Keratinocyte (primary cell): ENCODE measurements around the gene CIP2A. TPM values are rescaled to one million over a fixed set of nuclear protein-coding genes. Genes with fewer than 3 reads are reported as not detected.

ENCODE experiments used
- DNase-seq: peaks from one replicate; pipeline ENCODE4 v3.0.0-alpha.2; 2011; ENCODE audit warnings: low read depth, missing footprints, low spot score
- FAIRE-seq: peaks from 2 replicates; lab custom pipeline; 2011; peaks lifted over from hg19 to GRCh38; lab: Jason Lieb, UNC
- H2AFZ ChIP-seq: 2 replicates; pipeline ENCODE4 v1.6.0; 2012; ENCODE audit warnings: low read length, control low read depth, inconsistent platforms; ENCODE audit not compliant: control insufficient read depth
- H3K27ac ChIP-seq: 2 replicates; pipeline ENCODE4 v1.5.1; 2011; ENCODE audit warnings: low read length; ENCODE audit not compliant: control insufficient read depth, insufficient read depth
- H3K27me3 ChIP-seq: 3 replicates; pipeline ENCODE4 v1.6.0; 2011; ENCODE audit warnings: low read length; ENCODE audit not compliant: control insufficient read depth, insufficient read depth; ENCODE audit errors: extremely low read depth
- H3K36me3 ChIP-seq, 2 experiments: 2 replicates in 1 of 2; 3 replicates in 1 of 2; pipeline ENCODE4 v1.5.1; 2011; ENCODE audit warnings: low read length in 2 of 2, mild to moderate bottlenecking in 1 of 2; ENCODE audit not compliant: control insufficient read depth in 2 of 2, insufficient read depth in 2 of 2; ENCODE audit errors: extremely low read depth in 1 of 2
- H3K4me1 ChIP-seq: 3 replicates; pipeline ENCODE4 v1.5.1; 2011; ENCODE audit warnings: low read length; ENCODE audit not compliant: control insufficient read depth, insufficient read depth; ENCODE audit errors: extremely low read depth
- H3K4me2 ChIP-seq: 3 replicates; pipeline ENCODE4 v1.6.0; 2011; ENCODE audit warnings: low read depth, low read length; ENCODE audit not compliant: control insufficient read depth, insufficient read depth; ENCODE audit errors: extremely low read depth
- H3K4me3 ChIP-seq, 3 experiments: fragments of 200-600 bp in 1 of 3; sonication (generic) in 1 of 3; 2 replicates in 2 of 3; 3 replicates in 1 of 3; pipeline ENCODE4 v1.5.1; 2011 to 2016; ENCODE audit warnings: low read length in 3 of 3, mild to moderate bottlenecking in 3 of 3, control low read depth in 2 of 3, inconsistent platforms in 1 of 3, low read depth in 1 of 3, mixed read lengths in 1 of 3, mixed run types in 1 of 3, moderate library complexity in 1 of 3; ENCODE audit not compliant: control insufficient read depth in 2 of 3, insufficient read depth in 2 of 3; ENCODE audit errors: extremely low read depth in 1 of 3
- H3K79me2 ChIP-seq: 2 replicates; pipeline ENCODE4 v1.6.0; 2012; ENCODE audit warnings: low read length; ENCODE audit not compliant: control insufficient read depth, insufficient read depth
- H3K9ac ChIP-seq: 3 replicates; pipeline ENCODE4 v1.6.0; 2011; ENCODE audit warnings: low read length; ENCODE audit not compliant: control insufficient read depth, insufficient read depth; ENCODE audit errors: extremely low read depth
- H3K9me1 ChIP-seq: 3 replicates; pipeline ENCODE4 v1.6.0; 2011; ENCODE audit warnings: low read length; ENCODE audit not compliant: control insufficient read depth, insufficient read depth; ENCODE audit errors: extremely low read depth
- H3K9me3 ChIP-seq: 2 replicates; pipeline ENCODE4 v1.5.1; 2012; ENCODE audit warnings: low read depth, low read length; ENCODE audit not compliant: control insufficient read depth
- H4K20me1 ChIP-seq: 3 replicates; pipeline ENCODE4 v1.6.0; 2011; ENCODE audit warnings: low read length; ENCODE audit not compliant: control insufficient read depth, insufficient read depth; ENCODE audit errors: extremely low read depth
- EZH2 ChIP-seq: IDR thresholded peaks from one replicate; pipeline ENCODE4 v1.6.1; 2012; ENCODE audit warnings: inconsistent platforms, mild to moderate bottlenecking, low read length, moderate library complexity
- dilution Hi-C: fragments of 300-500 bp; cut with MboI; formaldehyde crosslinking; loops from one replicate; pipeline ENCODE4 v1.7.0; 2020; ENCODE audit warnings: low sequenced_read_pairs; ENCODE audit not compliant: extremely low pct_ligation_motif_present
- polyA plus RNA-seq, 5 experiments: library from polyadenylated mRNA; depleted of rRNA in 3 of 5; stranded (reverse) in 3 of 5; stranded (forward) in 1 of 5; unstranded in 1 of 5; fragments of >200 nt; gene quantifications; 1 replicate in 1 of 5; 2 replicates in 3 of 5; 3 replicates in 1 of 5; pipeline versions ENCODE4 v1.2.1 to v1.2.3, GENCODE V29; 2011 to 2012; ENCODE audit warnings: missing spikeins in 2 of 5, low read depth in 1 of 5, low replicate concordance in 1 of 5
- TF ChIP-seq, protein P1 (sequence below), 3 experiments: IDR thresholded peaks in 1 of 3; conservative IDR thresholded peaks in 1 of 3; optimal IDR thresholded peaks in 1 of 3; 2 replicates in 2 of 3; 3 replicates in 1 of 3; pipeline versions ENCODE3 to v1.5.1; 2011; ENCODE audit warnings: low read length in 3 of 3, mild to moderate bottlenecking in 3 of 3, moderate library complexity in 2 of 3, control low read depth in 1 of 3, inconsistent platforms in 1 of 3; ENCODE audit not compliant: insufficient read depth in 2 of 3; ENCODE audit errors: extremely low read depth in 1 of 3

CIP2A gene
- polyA plus RNA-seq, 1 donor (not counting 4 experiments of a cell fraction or from before 2014, with no cell fraction given): 9.9 TPM

DNA sequence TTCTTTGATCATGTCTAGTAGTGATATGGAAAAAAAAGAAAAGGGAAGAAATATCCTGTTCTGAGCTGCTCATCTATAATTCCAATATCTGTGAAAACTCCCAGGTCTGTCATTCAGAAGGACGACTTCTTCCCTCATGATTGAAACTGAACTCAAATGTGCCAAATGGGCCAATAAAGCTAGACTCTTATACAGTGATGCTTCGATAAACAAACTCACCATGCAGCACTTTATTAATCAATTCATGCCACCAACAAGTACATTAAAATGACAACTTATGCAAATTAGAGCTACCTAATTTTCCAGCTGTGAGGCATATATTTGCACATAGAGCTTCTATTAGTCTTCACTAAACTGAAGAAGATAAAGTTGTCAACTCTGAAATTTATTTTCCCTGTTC, 63.3 kb downstream of the CIP2A start:
- H3K36me3 ChIP-seq: no peaks in the 10 kb centered on the region
- H3K4me1 ChIP-seq: no peaks in the 10 kb centered on the region
- H3K9ac ChIP-seq: no peak overlapping the region
- FAIRE-seq (no peak), DNase-seq (no peak)
- H3K9me3 ChIP-seq: no peaks in the 10 kb centered on the region
- no peak overlapping the region for H3K4me2 ChIP-seq
- no peaks in the 10 kb centered on the region for H3K27me3 ChIP-seq
- H2AFZ ChIP-seq: no peak overlapping the region
- no peak overlapping the region for H3K4me3 ChIP-seq
- no peaks in the 10 kb centered on the region for H3K9me1 ChIP-seq
- no peaks in the 10 kb centered on the region for H3K79me2 ChIP-seq
- H3K27ac ChIP-seq: no peak overlapping the region
- dilution Hi-C loops: no loop called here
- H4K20me1 ChIP-seq: no peaks in the 10 kb centered on the region
- TF ChIP-seq EZH2: no peak
- TF ChIP-seq, protein P1, sequence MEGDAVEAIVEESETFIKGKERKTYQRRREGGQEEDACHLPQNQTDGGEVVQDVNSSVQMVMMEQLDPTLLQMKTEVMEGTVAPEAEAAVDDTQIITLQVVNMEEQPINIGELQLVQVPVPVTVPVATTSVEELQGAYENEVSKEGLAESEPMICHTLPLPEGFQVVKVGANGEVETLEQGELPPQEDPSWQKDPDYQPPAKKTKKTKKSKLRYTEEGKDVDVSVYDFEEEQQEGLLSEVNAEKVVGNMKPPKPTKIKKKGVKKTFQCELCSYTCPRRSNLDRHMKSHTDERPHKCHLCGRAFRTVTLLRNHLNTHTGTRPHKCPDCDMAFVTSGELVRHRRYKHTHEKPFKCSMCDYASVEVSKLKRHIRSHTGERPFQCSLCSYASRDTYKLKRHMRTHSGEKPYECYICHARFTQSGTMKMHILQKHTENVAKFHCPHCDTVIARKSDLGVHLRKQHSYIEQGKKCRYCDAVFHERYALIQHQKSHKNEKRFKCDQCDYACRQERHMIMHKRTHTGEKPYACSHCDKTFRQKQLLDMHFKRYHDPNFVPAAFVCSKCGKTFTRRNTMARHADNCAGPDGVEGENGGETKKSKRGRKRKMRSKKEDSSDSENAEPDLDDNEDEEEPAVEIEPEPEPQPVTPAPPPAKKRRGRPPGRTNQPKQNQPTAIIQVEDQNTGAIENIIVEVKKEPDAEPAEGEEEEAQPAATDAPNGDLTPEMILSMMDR (optimal IDR thresholded peaks at IDR 0.05 in 1 of 3, IDR thresholded peaks at IDR 0.05 in 1 of 3, conservative IDR thresholded peaks at IDR 0.05 in 1 of 3; ENCODE audit: extremely low read depth in 1 of 3, insufficient read depth in 2 of 3, low read length in 3 of 3): no peak

DNA sequence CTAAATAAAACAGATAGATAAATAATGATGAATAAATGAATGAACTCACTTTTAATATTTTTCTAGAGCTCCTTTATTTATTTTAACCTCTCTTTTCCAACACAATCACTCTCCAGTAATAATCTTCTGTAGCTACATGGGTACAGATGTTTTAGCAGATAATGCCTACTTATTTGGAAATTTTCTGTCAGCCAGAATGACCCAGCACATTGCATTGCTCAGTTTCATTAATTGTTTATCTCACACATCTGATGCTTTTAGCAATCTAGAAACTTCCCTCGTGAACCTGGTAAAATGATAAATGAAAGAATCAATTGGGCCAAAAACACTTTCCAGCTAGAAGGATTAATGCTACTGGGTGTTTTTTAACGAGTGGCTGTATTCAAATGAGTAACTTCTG, 64.0 kb downstream of the CIP2A start:
- TF ChIP-seq, protein P1 (optimal IDR thresholded peaks at IDR 0.05 in 1 of 3, IDR thresholded peaks at IDR 0.05 in 1 of 3, conservative IDR thresholded peaks at IDR 0.05 in 1 of 3; ENCODE audit: extremely low read depth in 1 of 3, insufficient read depth in 2 of 3, low read length in 3 of 3): no peak
- no peak for TF ChIP-seq EZH2
- Histone ChIP-seq H3K79me2 (no peaks in the 10 kb centered on the region), H3K4me1 (no peaks in the 10 kb centered on the region), H3K4me3 (no peak overlapping the region), H3K36me3 (no peaks in the 10 kb centered on the region), H3K9me1 (no peaks in the 10 kb centered on the region), H3K4me2 (no peak overlapping the region), H3K27ac (no peak overlapping the region), H3K27me3 (no peaks in the 10 kb centered on the region), H4K20me1 (no peaks in the 10 kb centered on the region), H2AFZ (no peak overlapping the region), H3K9me3 (no peaks in the 10 kb centered on the region), H3K9ac (no peak overlapping the region)
- no peak for FAIRE-seq
- no peak for DNase-seq
- dilution Hi-C loops: no loop called here
